Lower leg skin (tissue), 3 donors: ENCODE results near the gene ASAH2.

Experiments used
- POLR2A ChIP-seq, 2 donors: fragments of 450-650 bp; IDR thresholded peaks; one replicate each; pipeline ENCODE4 v1.6.1; 2016 to 2017; ENCODE audit warnings: antibody characterized with exemption in 2 of 2, mild to moderate bottlenecking in 1 of 2, moderate library complexity in 1 of 2
- TF ChIP-seq, protein P1 (sequence below), 3 donors: fragments of 450-650 bp; IDR thresholded peaks; one replicate each; pipeline ENCODE4 v1.5.1; 2016; ENCODE audit warnings: antibody characterized with exemption in 3 of 3, mild to moderate bottlenecking in 3 of 3, moderate library complexity in 2 of 3

- TF ChIP-seq, protein P1, sequence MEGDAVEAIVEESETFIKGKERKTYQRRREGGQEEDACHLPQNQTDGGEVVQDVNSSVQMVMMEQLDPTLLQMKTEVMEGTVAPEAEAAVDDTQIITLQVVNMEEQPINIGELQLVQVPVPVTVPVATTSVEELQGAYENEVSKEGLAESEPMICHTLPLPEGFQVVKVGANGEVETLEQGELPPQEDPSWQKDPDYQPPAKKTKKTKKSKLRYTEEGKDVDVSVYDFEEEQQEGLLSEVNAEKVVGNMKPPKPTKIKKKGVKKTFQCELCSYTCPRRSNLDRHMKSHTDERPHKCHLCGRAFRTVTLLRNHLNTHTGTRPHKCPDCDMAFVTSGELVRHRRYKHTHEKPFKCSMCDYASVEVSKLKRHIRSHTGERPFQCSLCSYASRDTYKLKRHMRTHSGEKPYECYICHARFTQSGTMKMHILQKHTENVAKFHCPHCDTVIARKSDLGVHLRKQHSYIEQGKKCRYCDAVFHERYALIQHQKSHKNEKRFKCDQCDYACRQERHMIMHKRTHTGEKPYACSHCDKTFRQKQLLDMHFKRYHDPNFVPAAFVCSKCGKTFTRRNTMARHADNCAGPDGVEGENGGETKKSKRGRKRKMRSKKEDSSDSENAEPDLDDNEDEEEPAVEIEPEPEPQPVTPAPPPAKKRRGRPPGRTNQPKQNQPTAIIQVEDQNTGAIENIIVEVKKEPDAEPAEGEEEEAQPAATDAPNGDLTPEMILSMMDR (IDR thresholded peaks at IDR 0.05) = no peak
- TF ChIP-seq POLR2A (IDR thresholded peaks at IDR 0.05) = no peak
These were observed 19.6 kb downstream of the ASAH2 start for GRCh38 chr10:50231515-50232260.
